GM19099 (cell line): ENCODE measurements around the gene TAS1R3.
A peak's percentile ranks its signal among the peaks of the same experiment; 100 is the strongest.

Experiments
- POLR2A ChIP-seq: IDR thresholded peaks from 3 replicates; pipeline ENCODE4 v1.6.1; 2011; ENCODE audit warnings: low read depth; ENCODE audit not compliant: insufficient read length; ENCODE audit errors: extremely low read depth

Gene TAS1R3

GRCh38 chr1:1371364-1371745 is 40.3 kb downstream of the TAS1R3 start:
- TF ChIP-seq POLR2A: peak; percentile 29

DNA sequence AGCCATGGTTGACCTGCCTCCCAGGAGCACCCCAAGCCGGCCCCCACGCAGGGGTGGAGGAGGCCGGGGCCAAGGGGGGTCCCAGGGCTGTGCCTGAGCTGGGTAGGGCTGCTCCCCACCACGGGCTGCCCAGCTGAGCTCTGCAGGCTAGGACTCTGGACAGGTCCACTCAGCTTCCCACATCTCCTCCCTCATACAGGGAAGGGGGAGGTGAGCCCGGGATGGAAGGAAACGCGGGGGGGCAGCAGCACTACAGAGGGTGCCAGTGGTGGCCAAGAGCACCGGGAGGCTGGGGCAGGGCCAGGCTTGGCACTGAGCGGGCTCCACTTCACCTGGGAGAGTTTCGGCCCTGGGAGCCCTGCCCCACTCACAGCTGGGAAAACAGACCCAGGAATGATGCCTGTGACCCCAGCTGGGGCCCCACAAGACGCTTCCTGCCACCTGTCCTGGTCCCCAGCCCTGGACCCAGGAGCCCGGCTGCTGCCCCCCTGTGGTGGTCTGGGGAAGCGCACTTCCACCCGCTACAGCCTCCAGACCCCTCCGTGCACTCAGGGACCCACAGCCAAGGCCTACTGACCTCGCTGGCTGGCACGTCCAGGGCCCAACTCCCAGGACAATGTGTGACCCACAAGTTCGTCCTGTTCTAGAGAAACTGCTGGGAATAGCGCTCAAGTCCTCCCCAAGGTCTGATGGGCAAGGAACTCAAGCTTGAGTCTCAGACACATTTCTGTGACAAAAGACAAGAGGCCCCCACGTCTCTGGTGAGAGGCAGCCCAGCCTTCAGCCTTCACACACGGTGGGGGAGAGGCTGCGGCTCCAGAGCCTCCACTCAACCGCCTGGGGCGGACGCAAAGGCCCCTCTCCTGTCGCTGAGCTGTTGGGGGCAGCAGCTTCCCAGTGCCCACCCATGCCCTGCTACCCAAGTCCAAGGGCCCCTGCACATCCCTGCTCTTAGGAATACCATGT is 40.9 kb downstream of the TAS1R3 start:
- no peak for TF ChIP-seq POLR2A

- TF ChIP-seq POLR2A: no peak
These were observed 42.2 kb downstream of the TAS1R3 start for GRCh38 chr1:1373051-1373814.

GRCh38 chr1:1373815-1374588 is 42.9 kb downstream of the TAS1R3 start:
- no peak for TF ChIP-seq POLR2A

- TF ChIP-seq POLR2A: no peak
These were observed 43.5 kb downstream of the TAS1R3 start for GRCh38 chr1:1374589-1374928.

GRCh38 chr1:1374929-1375662 is 44.0 kb downstream of the TAS1R3 start, which contains the start of gene AURKAIP1:
Gene AURKAIP1 (minus strand): TSS chr1:1375207. CDS start chr1:1374756, 451 bp downstream.
- peak; percentile 70 for TF ChIP-seq POLR2A

DNA sequence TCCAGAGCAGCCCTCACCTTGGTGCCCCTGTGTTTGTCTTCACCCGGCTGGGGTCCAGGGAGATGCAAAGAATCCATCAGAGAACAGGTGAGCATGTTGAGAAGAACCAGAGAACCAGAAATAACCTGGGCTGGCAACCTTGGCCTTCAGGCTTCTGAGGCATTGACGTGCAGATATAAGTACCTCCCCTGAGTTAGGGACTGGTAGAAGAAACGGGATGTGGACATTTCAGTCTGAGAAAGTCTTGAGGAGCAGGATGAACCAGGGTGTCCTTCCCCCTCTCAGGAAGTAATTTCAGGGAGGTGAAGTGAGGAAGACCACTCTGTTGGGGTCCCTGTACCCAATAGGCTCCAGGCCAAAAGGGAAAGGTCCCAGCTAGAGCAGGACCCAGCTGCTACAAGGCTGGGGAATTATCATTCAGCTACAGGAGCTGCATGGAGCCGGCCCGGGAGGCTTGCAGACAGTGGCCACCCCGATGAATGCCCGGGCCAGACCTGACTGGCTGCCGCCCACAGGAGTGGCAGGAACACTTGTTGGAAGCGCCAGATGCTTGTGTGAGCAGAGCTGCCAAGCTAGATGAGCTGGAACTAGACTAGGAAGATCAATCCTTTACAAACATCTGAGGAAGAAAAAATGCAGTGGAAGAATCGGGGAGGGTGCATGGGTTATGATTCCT is 45.6 kb downstream of the TAS1R3 start:
- TF ChIP-seq POLR2A: no peak

GRCh38 chr1:1377540-1378205 is 46.6 kb downstream of the TAS1R3 start:
- TF ChIP-seq POLR2A: no peak

GRCh38 chr1:1380860-1381259 is 49.8 kb downstream of the TAS1R3 start:
- TF ChIP-seq POLR2A: no peak

GRCh38 chr1:1381294-1381693 is 50.2 kb downstream of the TAS1R3 start:
- TF ChIP-seq POLR2A: no peak
